ENCODE results near the gene ZNF468.
"Not testable (repeated sequence)": the region's sequence is repeated elsewhere in the genome, so short reads cannot be mapped to it uniquely, and the experiment has no call there.

ZNF468 gene

DNA sequence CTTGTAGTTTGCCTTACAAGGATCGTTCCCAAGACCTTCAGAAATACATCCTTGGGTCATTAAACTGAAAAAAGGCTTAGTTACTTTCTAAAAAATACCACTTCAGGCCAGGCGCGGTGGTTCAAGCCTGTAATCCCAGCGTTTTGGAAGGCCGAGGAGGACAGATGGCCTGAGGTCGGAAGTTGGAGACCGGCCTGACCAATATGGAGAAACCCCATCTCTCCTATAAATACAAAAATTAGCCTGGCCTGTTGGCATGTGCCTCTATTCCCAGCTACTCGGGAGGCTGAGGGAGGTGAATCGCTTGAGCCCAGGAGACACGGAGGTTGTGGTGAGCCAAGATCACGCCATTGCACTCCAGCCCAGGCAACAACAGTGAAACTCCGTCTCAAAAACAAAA is 33.7 kb downstream of the ZNF468 start:
- DNase-seq, result no peak

GRCh38 chr19:52821204-52821960 is 36.0 kb downstream of the ZNF468 start, which contains the start of gene ZNF28:
Gene ZNF28, minus strand, starts transcription at chr19:52821633. Its CDS starts 3,675 bp downstream, at chr19:52817958.
- not testable (repeated sequence) for DNase-seq

DNA sequence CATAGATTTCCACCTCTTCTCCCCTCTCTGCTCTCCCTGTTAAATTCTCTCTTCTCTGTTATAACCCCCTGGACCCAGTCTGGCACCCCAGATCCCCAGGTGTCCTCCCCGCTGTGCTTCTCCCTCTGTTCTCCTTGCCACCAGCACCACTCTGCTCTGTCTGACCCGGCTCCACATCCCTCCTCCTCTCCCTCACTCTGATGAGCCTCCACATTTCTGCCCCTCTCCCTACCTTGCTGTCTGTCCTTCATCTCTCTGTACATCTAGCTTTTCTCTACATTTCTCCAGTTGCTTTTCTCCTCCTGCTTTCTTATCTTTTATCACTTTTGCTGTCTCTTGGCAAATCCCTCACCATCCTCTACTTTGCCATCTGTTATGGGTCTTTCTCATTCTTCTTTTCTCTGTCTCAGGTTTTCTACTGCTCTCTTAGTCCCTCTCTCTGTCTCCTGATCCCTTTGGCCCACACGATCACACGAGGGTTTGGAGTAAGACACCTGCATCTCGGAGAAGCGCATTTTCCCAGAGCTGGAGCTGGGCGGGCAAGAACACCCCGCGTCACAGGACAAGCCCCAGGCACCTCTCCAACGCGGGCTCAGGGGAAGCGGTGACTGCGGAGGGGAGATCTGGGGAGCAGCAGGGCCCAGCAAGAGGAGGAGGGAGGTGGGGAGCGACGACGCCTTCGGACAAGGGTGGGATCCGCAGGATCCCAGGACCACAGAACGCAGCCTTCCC is 36.8 kb downstream of the ZNF468 start:
- DNase-seq, result not testable (repeated sequence)

DNA sequence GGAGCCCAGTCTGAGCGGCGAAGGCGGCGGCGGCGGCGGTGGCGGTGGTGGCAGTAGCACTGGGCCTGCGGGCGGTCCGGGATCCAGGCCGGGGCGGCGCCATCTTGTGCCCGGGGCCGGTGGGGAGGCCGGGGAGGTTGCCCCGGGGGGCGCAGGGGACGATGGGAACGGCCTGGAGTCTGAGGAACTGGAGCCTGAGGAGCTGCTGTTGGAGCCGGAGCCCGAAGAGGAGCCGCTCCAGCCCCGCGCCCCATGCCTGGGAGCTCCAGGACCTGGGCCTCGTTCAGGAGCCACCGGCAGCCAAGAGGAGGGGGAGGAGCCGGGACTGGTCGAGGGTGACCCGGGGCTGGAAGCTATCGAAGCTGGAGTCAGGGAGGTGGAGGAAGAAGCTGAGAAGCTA is 47.6 kb downstream of the ZNF468 start:
- DNase-seq, result no peak

- not testable (repeated sequence) for DNase-seq
Measured at GRCh38 chr19:52799950-52800640, 57.3 kb downstream of the ZNF468 start.

DNA sequence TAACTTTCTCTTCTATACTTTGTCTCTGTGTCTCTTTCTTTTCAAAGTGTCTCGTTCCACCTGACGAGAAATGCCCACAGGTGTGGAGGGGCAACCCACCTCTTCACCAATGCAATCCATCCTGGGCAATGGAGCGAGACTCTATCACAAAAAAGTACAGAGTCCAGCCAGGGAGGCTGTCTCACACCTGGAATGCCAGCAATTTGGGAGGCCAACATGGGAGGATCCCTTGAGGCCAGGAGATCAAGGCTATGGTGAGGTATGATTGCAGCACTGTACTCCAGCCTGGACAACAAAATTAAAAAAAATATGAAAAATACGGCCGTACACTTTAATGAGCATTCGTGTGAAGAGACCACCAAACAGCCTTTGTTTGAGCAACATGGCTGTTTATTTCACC is 68.0 kb downstream of the ZNF468 start:
- no peak for DNase-seq
